MM.1S (cell line): Measurements from ENCODE around the gene PGS1.

Source experiments
- DNase-seq: peaks from one replicate; pipeline ENCODE4 v3.0.0-alpha.2; 2015
- H2AFZ ChIP-seq: fragments of 300-600 bp; sonication (generic); 2 replicates; pipeline ENCODE4 v1.6.0; 2016; ENCODE audit warnings: antibody characterized with exemption, low read length
- H3F3A ChIP-seq: fragments of 300-600 bp; sonication (generic); 2 replicates; pipeline ENCODE4 v1.6.1; 2016; ENCODE audit warnings: mild to moderate bottlenecking, antibody characterized with exemption, low read length, moderate library complexity, mixed read lengths; ENCODE audit not compliant: insufficient read depth
- H3K27ac ChIP-seq: fragments of 300-600 bp; sonication (generic); 2 replicates; pipeline ENCODE4 v1.5.1; 2016; ENCODE audit warnings: mild to moderate bottlenecking, low read length
- H3K27me3 ChIP-seq: fragments of 300-600 bp; sonication (generic); replicated peaks from 2 replicates; pipeline ENCODE4 v1.6.0; 2016; ENCODE audit warnings: low read length; ENCODE audit not compliant: insufficient read depth
- H3K36me3 ChIP-seq: fragments of 300-600 bp; sonication (generic); replicated peaks from 2 replicates; pipeline ENCODE4 v1.6.1; 2016; ENCODE audit warnings: mild to moderate bottlenecking, low read length, mixed read lengths; ENCODE audit not compliant: insufficient read depth
- H3K4me1 ChIP-seq: fragments of 300-600 bp; sonication (generic); 2 replicates; pipeline ENCODE4 v1.6.1; 2016; ENCODE audit warnings: low read length, mixed read lengths
- H3K4me2 ChIP-seq: fragments of 300-600 bp; sonication (generic); 2 replicates; pipeline ENCODE4 v1.6.0; 2016; ENCODE audit warnings: low read depth, low read length
- H3K4me3 ChIP-seq: fragments of 300-600 bp; sonication (generic); 2 replicates; pipeline ENCODE4 v1.5.1; 2016; ENCODE audit warnings: low read length, mixed read lengths
- H3K79me2 ChIP-seq: fragments of 300-600 bp; sonication (generic); 2 replicates; pipeline ENCODE4 v1.6.1; 2016; ENCODE audit warnings: mixed run types, low read length, mixed read lengths
- H3K9ac ChIP-seq: fragments of 300-600 bp; sonication (generic); 2 replicates; pipeline ENCODE4 v1.6.1; 2016; ENCODE audit warnings: low read length, mixed read lengths
- H3K9me2 ChIP-seq: fragments of 300-600 bp; sonication (generic); replicated peaks from 2 replicates; pipeline ENCODE4 v1.6.1; 2016; ENCODE audit warnings: mild to moderate bottlenecking, low read length, mixed read lengths; ENCODE audit not compliant: insufficient read depth
- H3K9me3 ChIP-seq: fragments of 300-600 bp; sonication (generic); replicated peaks from 2 replicates; pipeline ENCODE4 v1.6.1; 2016; ENCODE audit warnings: mild to moderate bottlenecking, low read length, mixed read lengths; ENCODE audit not compliant: insufficient read depth
- H4K20me1 ChIP-seq: fragments of 300-600 bp; sonication (generic); 2 replicates; pipeline ENCODE4 v1.6.1; 2016; ENCODE audit warnings: mild to moderate bottlenecking, low read length, moderate library complexity, mixed read lengths; ENCODE audit not compliant: insufficient read depth
- EZH2 ChIP-seq: fragments of 300-600 bp; sonication (generic); optimal IDR thresholded peaks from 2 replicates; pipeline ENCODE3; 2017; ENCODE audit warnings: low read depth, mild to moderate bottlenecking, antibody characterized with exemption, low read length, mixed read lengths
- EZH2phosphoT487 ChIP-seq: fragments of 300-600 bp; sonication (generic); IDR thresholded peaks from 2 replicates; pipeline ENCODE4 v1.6.1; 2018; ENCODE audit warnings: antibody characterized with exemption, low read length
- TF ChIP-seq, protein P1 (sequence below): fragments of 300-600 bp; sonication (generic); IDR thresholded peaks from 2 replicates; pipeline ENCODE4 v1.5.1; 2016; ENCODE audit warnings: antibody characterized with exemption, low read length, mixed read lengths

The PGS1 gene

DNA sequence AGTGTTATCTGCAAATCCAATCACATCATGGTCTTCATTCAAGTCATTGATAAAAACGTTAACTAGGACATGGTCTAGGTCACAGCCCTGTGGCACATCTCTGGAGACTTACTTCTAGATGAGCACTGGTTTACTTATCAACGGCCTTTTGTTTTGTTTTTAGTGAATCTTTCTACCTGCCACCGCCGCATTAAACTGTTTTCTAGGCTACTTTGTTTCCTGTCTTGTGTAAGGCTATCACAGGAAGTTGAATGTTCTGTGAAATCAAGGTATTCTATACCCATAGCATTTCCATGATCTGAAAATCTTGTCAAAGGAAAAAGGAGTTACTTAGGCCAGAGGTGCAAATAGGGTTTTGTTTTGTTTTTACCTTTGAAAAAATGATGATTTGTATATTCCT, 45.5 kb upstream of the PGS1 start:
- Histone ChIP-seq H3K27me3 (peaks cover 61% of the 10 kb centered on the region), H3K79me2 (no peaks in the 10 kb centered on the region), H4K20me1 (no peaks in the 10 kb centered on the region), H2AFZ (no peak overlapping the region), H3K9me2 (no peaks in the 10 kb centered on the region), H3K4me3 (no peak overlapping the region), H3K9ac (no peak overlapping the region), H3K36me3 (no peaks in the 10 kb centered on the region), H3K4me2 (no peak overlapping the region), H3K27ac (no peak overlapping the region), H3K9me3 (no peaks in the 10 kb centered on the region), H3F3A (no peaks in the 10 kb centered on the region), H3K4me1 (peaks cover 5% of the 10 kb centered on the region; the same call in 1 of the 2 replicates)
- TF ChIP-seq, protein P1, sequence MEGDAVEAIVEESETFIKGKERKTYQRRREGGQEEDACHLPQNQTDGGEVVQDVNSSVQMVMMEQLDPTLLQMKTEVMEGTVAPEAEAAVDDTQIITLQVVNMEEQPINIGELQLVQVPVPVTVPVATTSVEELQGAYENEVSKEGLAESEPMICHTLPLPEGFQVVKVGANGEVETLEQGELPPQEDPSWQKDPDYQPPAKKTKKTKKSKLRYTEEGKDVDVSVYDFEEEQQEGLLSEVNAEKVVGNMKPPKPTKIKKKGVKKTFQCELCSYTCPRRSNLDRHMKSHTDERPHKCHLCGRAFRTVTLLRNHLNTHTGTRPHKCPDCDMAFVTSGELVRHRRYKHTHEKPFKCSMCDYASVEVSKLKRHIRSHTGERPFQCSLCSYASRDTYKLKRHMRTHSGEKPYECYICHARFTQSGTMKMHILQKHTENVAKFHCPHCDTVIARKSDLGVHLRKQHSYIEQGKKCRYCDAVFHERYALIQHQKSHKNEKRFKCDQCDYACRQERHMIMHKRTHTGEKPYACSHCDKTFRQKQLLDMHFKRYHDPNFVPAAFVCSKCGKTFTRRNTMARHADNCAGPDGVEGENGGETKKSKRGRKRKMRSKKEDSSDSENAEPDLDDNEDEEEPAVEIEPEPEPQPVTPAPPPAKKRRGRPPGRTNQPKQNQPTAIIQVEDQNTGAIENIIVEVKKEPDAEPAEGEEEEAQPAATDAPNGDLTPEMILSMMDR = no peak
- TF ChIP-seq EZH2 (no peak), EZH2phosphoT487 (no peak)
- no peak for DNase-seq

DNA sequence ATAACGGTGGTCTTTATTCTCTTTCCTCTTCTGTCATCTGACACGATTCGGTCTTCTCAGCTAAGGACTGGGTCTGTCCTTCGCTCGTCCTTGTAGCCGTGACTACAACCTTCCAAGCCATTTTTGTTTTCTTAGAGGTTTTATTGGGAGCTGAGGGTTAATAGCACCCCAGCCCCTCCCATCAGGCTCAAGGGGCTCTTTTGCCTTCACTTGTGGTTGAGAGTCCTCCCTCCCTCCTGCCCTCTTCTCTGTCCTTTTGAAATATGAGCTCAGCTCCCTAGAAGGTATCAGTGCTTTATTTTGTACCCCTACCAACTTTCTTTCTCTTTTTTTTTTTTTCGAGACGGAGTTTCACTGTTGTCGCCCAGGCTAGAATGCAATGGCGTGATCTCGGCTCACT, 43.2 kb upstream of the PGS1 start:
- Histone ChIP-seq H3K27ac (no peak overlapping the region), H3K4me3 (no peak overlapping the region), H4K20me1 (no peaks in the 10 kb centered on the region), H3K27me3 (peaks cover 70% of the 10 kb centered on the region), H3K9ac (no peak overlapping the region), H3F3A (no peaks in the 10 kb centered on the region; the same call in 1 of the 2 replicates), H3K4me2 (no peak overlapping the region), H3K79me2 (no peaks in the 10 kb centered on the region), H3K9me3 (no peaks in the 10 kb centered on the region), H3K9me2 (no peaks in the 10 kb centered on the region), H3K36me3 (no peaks in the 10 kb centered on the region), H2AFZ (no peak overlapping the region), H3K4me1 (peaks cover 5% of the 10 kb centered on the region; the same call in 1 of the 2 replicates)
- no peak for TF ChIP-seq EZH2phosphoT487
- no peak for TF ChIP-seq EZH2
- TF ChIP-seq, protein P1 = no peak
- no peak for DNase-seq

DNA sequence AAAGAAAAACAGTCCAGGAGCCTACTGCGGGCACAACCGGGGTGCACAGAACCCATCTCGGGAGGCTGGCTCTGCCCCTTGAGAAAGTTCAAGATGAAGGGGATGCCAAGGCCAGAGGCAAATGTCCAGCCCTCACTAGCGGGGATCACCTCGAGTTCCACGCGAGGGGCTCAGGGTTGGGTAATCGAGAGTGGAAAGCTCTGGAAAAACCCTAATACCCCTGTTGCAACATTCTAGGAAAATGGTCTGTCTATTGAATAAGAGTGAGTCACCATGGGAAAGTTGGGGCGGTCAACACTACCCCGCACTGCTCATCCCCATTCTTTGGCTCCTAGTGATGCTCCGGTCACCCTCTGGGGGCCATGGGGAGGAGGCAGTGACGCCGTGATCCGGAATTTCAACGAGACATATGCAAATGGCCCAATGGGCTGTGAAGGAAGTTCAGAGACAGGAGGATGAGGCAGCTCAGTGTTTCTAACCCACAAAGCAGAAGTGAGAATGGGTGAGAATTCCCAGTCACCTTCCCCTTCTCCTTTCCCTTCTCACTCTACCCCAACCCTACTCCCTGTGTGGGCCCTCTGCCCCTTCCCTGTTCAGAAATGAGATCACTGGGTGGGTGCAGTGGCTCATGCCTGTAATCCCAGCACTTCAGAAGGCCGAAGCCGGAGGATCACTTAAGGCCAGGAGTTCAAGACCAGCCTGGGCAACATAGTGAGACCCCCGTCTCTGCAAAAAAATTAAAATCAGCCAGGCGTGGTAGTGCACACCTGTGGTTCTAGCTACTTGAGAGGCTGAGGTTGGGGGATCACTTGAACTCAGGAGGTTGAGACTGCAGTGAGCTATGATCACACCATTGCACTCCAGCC, 41.0 kb upstream of the PGS1 start:
- Histone ChIP-seq H3F3A (no peaks in the 10 kb centered on the region; the same call in 1 of the 2 replicates), H3K9ac (no peak overlapping the region), H3K4me2 (peak overlapping the region; percentile 4; the same call in 1 of the 2 replicates), H2AFZ (no peak overlapping the region), H3K27ac (no peak overlapping the region), H3K79me2 (no peaks in the 10 kb centered on the region), H3K36me3 (no peaks in the 10 kb centered on the region), H3K4me1 (peaks cover 9% of the 10 kb centered on the region), H3K27me3 (peaks cover 69% of the 10 kb centered on the region), H3K4me3 (no peak overlapping the region), H3K9me3 (no peaks in the 10 kb centered on the region), H3K9me2 (no peaks in the 10 kb centered on the region), H4K20me1 (no peaks in the 10 kb centered on the region)
- no peak for DNase-seq
- no peak for TF ChIP-seq EZH2
- TF ChIP-seq, protein P1 = no peak
- TF ChIP-seq EZH2phosphoT487 = no peak
